Endothelial cell of umbilical vein (primary cell): ENCODE results near the gene ZNF423. TPM values are rescaled to one million over a fixed set of nuclear protein-coding genes. Genes with fewer than 3 reads are reported as not detected.

Experiments
- BruUV-seq: library from RNA; stranded (reverse); fragments of 400-500 nt; replicated peaks from 2 replicates; lab custom pipeline; 2021; lab: Mats Ljungman, UMichigan
- CTCF ChIA-PET: fragments of 300-600, 350-600 bp; sonication (Branson Sonifier 250); formaldehyde crosslinking; loops from one replicate; lab custom pipeline; 2021; ENCODE audit warnings: antibody characterized with exemption, inconsistent platforms; lab: Charles Lee
- POLR2A ChIA-PET: fragments of 300-600, 350-600 bp; sonication (Branson Sonifier 250); formaldehyde crosslinking; loops from one replicate; lab custom pipeline; 2021; ENCODE audit warnings: antibody characterized with exemption, inconsistent platforms; lab: Charles Lee
- DNase-seq: peaks from one replicate; pipeline ENCODE4 v3.0.0-alpha.2; 2011; ENCODE audit warnings: low read depth, low spot score
- FAIRE-seq: peaks from 2 replicates; lab custom pipeline; 2011; peaks lifted over from hg19 to GRCh38; lab: Jason Lieb, UNC
- H2AFZ ChIP-seq: 2 replicates; pipeline ENCODE4 v1.6.0; 2012; ENCODE audit warnings: low read depth, low read length, control low read depth, inconsistent platforms
- H3K27ac ChIP-seq: 2 replicates; pipeline ENCODE4 v1.5.1; 2011; ENCODE audit warnings: low read depth, mild to moderate bottlenecking, control low read depth, low read length, moderate library complexity; ENCODE audit not compliant: insufficient read depth
- H3K27me3 ChIP-seq, 2 experiments: 2 replicates each; pipeline versions ENCODE4 v1.6.0 to v1.6.1; 2011; ENCODE audit warnings: low read length in 2 of 2, mixed read lengths in 1 of 2; ENCODE audit not compliant: control insufficient read depth in 2 of 2, insufficient read depth in 2 of 2
- H3K36me3 ChIP-seq, 2 experiments: 2 replicates in 1 of 2; 3 replicates in 1 of 2; pipeline ENCODE4 v1.5.1; 2011; ENCODE audit warnings: low read length in 2 of 2, mild to moderate bottlenecking in 1 of 2, moderate library complexity in 1 of 2; ENCODE audit not compliant: control insufficient read depth in 2 of 2, insufficient read depth in 2 of 2; ENCODE audit errors: extremely low read depth in 1 of 2
- H3K4me1 ChIP-seq: 3 replicates; pipeline ENCODE4 v1.5.1; 2011; ENCODE audit warnings: mild to moderate bottlenecking, low read length; ENCODE audit not compliant: control insufficient read depth, insufficient read depth; ENCODE audit errors: extremely low read depth
- H3K4me2 ChIP-seq: 2 replicates; pipeline ENCODE4 v1.6.1; 2011; ENCODE audit warnings: low read length, control low read depth, mixed read lengths; ENCODE audit not compliant: insufficient read depth
- H3K4me3 ChIP-seq, 3 experiments: fragments of 200-600 bp in 1 of 3; sonication (generic), shearing (Covaris generic) in 1 of 3; replicated peaks in 1 of 3; 2 replicates each; pipeline ENCODE4 v1.5.1; 2011 to 2016; ENCODE audit warnings: control low read depth in 3 of 3, low read length in 3 of 3, mild to moderate bottlenecking in 2 of 3, inconsistent platforms in 1 of 3, low read depth in 1 of 3, moderate library complexity in 1 of 3; ENCODE audit not compliant: insufficient read depth in 1 of 3
- H3K79me2 ChIP-seq: 2 replicates; pipeline ENCODE4 v1.6.0; 2012; ENCODE audit warnings: low read length, inconsistent platforms; ENCODE audit not compliant: control insufficient read depth, insufficient read depth
- H3K9ac ChIP-seq: replicated peaks from 2 replicates; pipeline ENCODE3; 2011; ENCODE audit warnings: low read length, control low read depth; ENCODE audit not compliant: insufficient read depth; ENCODE audit errors: extremely low read depth
- H3K9me1 ChIP-seq: replicated peaks from 3 replicates; pipeline ENCODE4 v1.6.0; 2011; ENCODE audit warnings: mild to moderate bottlenecking, low read length; ENCODE audit not compliant: control insufficient read depth, insufficient read depth; ENCODE audit errors: extremely low read depth
- H3K9me3 ChIP-seq: replicated peaks from 2 replicates; pipeline ENCODE4 v1.5.1; 2012; ENCODE audit warnings: low read length, inconsistent platforms; ENCODE audit not compliant: control insufficient read depth, insufficient read depth
- H4K20me1 ChIP-seq: replicated peaks from 2 replicates; pipeline ENCODE3; 2011; ENCODE audit warnings: mild to moderate bottlenecking, low read length; ENCODE audit not compliant: control insufficient read depth, insufficient read depth; ENCODE audit errors: extremely low read depth
- EZH2 ChIP-seq: IDR thresholded peaks from 2 replicates; pipeline ENCODE4 v1.6.1; 2012; ENCODE audit warnings: borderline replicate concordance, low read depth, mild to moderate bottlenecking, moderate library complexity, low read length, inconsistent platforms; ENCODE audit not compliant: severe bottlenecking
- FOS ChIP-seq: IDR thresholded peaks from 2 replicates; pipeline ENCODE4 v1.6.1; 2011; ENCODE audit warnings: mild to moderate bottlenecking, low read length, moderate library complexity, borderline replicate concordance; ENCODE audit not compliant: insufficient read depth
- GATA2 ChIP-seq: IDR thresholded peaks from 2 replicates; pipeline ENCODE4 v1.7.0; 2011; ENCODE audit warnings: low read depth, mild to moderate bottlenecking, moderate library complexity, mixed read lengths, low read length; ENCODE audit not compliant: insufficient read length, insufficient read depth
- JUN ChIP-seq: IDR thresholded peaks from 2 replicates; pipeline ENCODE4 v1.6.1; 2011; ENCODE audit warnings: borderline replicate concordance, low read depth; ENCODE audit not compliant: insufficient read length, insufficient read depth
- MYC ChIP-seq: IDR thresholded peaks from one replicate; pipeline ENCODE4 v1.6.1; 2011; ENCODE audit warnings: mild to moderate bottlenecking, low read depth, low read length
- POLR2A ChIP-seq: IDR thresholded peaks from 2 replicates; pipeline ENCODE4 v1.6.1; 2012; ENCODE audit warnings: low read depth, mild to moderate bottlenecking, control low read depth, low read length
- POLR2AphosphoS5 ChIP-seq: IDR thresholded peaks from 2 replicates; pipeline ENCODE4 v1.6.1; 2012; ENCODE audit warnings: low read depth, mild to moderate bottlenecking, control low read depth, low read length, moderate library complexity; ENCODE audit not compliant: insufficient read depth
- dilution Hi-C: fragments of 300-500 bp; cut with MboI; formaldehyde crosslinking; loops from one replicate; pipeline ENCODE4 v1.15.0; 2019; ENCODE audit warnings: low sequenced_read_pairs; ENCODE audit not compliant: extremely low pct_ligation_motif_present
- intact Hi-C: fragments of 100-400 bp; cut with micrococcal nuclease; formaldehyde crosslinking; loops from one replicate; pipeline ENCODE4 v1.10.0; 2022
- polyA plus RNA-seq, 4 experiments: library from polyadenylated mRNA; depleted of rRNA in 3 of 4; stranded (reverse) in 3 of 4; unstranded in 1 of 4; fragments of >200 nt; gene quantifications; 2 replicates each; pipeline versions ENCODE4 v1.2.1 to v1.2.3, GENCODE V29; 2011 to 2012; ENCODE audit warnings: missing spikeins in 1 of 4
- total RNA-seq: library from RNA; stranded (reverse); gene quantifications from 2 replicates; pipeline ENCODE4 v1.2.3, GENCODE V29; 2021
- TF ChIP-seq, protein P1 (sequence below), 2 donors: IDR thresholded peaks; 1 replicate in 1 of 2; 2 replicates in 1 of 2; pipeline ENCODE4 v1.5.1; 2011; ENCODE audit warnings: low read length in 2 of 2, mild to moderate bottlenecking in 2 of 2, moderate library complexity in 2 of 2, control low read depth in 1 of 2, inconsistent platforms in 1 of 2, low read depth in 1 of 2; ENCODE audit not compliant: insufficient read depth in 1 of 2; ENCODE audit errors: extremely low read depth in 1 of 2
- TF ChIP-seq, protein P2 (sequence below): IDR thresholded peaks from 2 replicates; pipeline ENCODE4 v1.6.1; 2011; ENCODE audit not compliant: insufficient read depth, insufficient read length

The ZNF423 gene
- total and polyA plus RNA-seq, 2 donors (not counting 3 experiments of a cell fraction or from before 2014, with no cell fraction given) = 2.2 to 8.1 TPM

- Histone ChIP-seq H3K4me1 (no peaks in the 10 kb centered on the region), H3K36me3 (no peaks in the 10 kb centered on the region), H2AFZ (no peak overlapping the region), H3K4me3 (no peak overlapping the region), H3K27me3 (no peaks in the 10 kb centered on the region), H3K27ac (no peak overlapping the region), H4K20me1 (no peaks in the 10 kb centered on the region), H3K79me2 (no peaks in the 10 kb centered on the region), H3K9me1 (no peaks in the 10 kb centered on the region), H3K4me2 (no peak overlapping the region), H3K9ac (no peak overlapping the region), H3K9me3 (no peaks in the 10 kb centered on the region)
- TF ChIP-seq POLR2AphosphoS5 (no peak), FOS (no peak)
- TF ChIP-seq, protein P1, sequence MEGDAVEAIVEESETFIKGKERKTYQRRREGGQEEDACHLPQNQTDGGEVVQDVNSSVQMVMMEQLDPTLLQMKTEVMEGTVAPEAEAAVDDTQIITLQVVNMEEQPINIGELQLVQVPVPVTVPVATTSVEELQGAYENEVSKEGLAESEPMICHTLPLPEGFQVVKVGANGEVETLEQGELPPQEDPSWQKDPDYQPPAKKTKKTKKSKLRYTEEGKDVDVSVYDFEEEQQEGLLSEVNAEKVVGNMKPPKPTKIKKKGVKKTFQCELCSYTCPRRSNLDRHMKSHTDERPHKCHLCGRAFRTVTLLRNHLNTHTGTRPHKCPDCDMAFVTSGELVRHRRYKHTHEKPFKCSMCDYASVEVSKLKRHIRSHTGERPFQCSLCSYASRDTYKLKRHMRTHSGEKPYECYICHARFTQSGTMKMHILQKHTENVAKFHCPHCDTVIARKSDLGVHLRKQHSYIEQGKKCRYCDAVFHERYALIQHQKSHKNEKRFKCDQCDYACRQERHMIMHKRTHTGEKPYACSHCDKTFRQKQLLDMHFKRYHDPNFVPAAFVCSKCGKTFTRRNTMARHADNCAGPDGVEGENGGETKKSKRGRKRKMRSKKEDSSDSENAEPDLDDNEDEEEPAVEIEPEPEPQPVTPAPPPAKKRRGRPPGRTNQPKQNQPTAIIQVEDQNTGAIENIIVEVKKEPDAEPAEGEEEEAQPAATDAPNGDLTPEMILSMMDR (IDR thresholded peaks at IDR 0.05; ENCODE audit: extremely low read depth in 1 of 2, insufficient read depth in 1 of 2, low read depth in 1 of 2, low read length in 2 of 2) = no peak
- intact Hi-C loops (no loop called here), dilution Hi-C loops (no loop called here)
- ChIA-PET CTCF (no interaction called here), POLR2A (no interaction called here)
- DNase-seq (no peak), FAIRE-seq (no peak)
- no TSS peak for BruUV-seq
These were observed 180.5 kb downstream of the ZNF423 start for GRCh38 chr16:49675413-49675812.

DNA sequence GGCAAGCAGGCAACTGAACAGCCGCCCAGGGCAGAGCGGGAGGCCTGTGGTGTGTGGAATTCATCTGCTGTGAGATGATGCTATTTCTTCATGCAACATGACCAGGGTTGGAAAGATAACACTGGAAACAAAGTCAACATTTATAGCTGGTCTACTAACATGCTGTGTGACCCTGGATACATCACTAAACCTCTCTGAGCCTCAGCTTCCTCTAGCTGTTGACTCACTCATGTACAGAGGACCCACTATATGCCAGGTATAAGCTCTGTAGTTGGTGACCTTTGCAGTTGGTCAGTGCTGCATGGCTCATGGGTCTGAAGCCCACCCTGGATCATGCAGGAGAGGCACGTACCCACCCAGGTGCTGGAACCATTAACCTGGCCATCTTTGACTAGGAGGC, 180.9 kb downstream of the ZNF423 start:
- FAIRE-seq (no peak), DNase-seq (no peak)
- H4K20me1 ChIP-seq = no peaks in the 10 kb centered on the region
- no TSS peak for BruUV-seq
- no peak overlapping the region for H3K9ac ChIP-seq
- H3K4me1 ChIP-seq = no peaks in the 10 kb centered on the region
- dilution Hi-C loops (no loop called here), intact Hi-C loops (no loop called here)
- no peak overlapping the region for H2AFZ ChIP-seq
- no peaks in the 10 kb centered on the region for H3K79me2 ChIP-seq
- H3K4me2 ChIP-seq = no peak overlapping the region
- H3K27ac ChIP-seq = no peak overlapping the region
- H3K4me3 ChIP-seq = no peak overlapping the region
- no peaks in the 10 kb centered on the region for H3K36me3 ChIP-seq
- no peaks in the 10 kb centered on the region for H3K9me1 ChIP-seq
- TF ChIP-seq, protein P1 (IDR thresholded peaks at IDR 0.05; ENCODE audit: extremely low read depth in 1 of 2, insufficient read depth in 1 of 2, low read depth in 1 of 2, low read length in 2 of 2) = no peak
- TF ChIP-seq, protein P2, sequence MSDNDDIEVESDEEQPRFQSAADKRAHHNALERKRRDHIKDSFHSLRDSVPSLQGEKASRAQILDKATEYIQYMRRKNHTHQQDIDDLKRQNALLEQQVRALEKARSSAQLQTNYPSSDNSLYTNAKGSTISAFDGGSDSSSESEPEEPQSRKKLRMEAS = no peak
- TF ChIP-seq GATA2 = no peak
- TF ChIP-seq JUN = no peak
- no peak for TF ChIP-seq MYC
- TF ChIP-seq POLR2AphosphoS5 = no peak
- no peak for TF ChIP-seq FOS
- TF ChIP-seq EZH2 = no peak
- no peak for TF ChIP-seq POLR2A
- no peaks in the 10 kb centered on the region for H3K27me3 ChIP-seq
- ChIA-PET POLR2A (no interaction called here), CTCF (no interaction called here)
- no peaks in the 10 kb centered on the region for H3K9me3 ChIP-seq
